HG03342 (cell line): ENCODE data around the gene MED9.

Experiments used
- ATAC-seq: cut with Tn5 transposase; IDR thresholded peaks from one replicate; pipeline ENCODE4 v1.9.1; 2021; ENCODE audit warnings: mild to moderate bottlenecking, moderate library complexity; ENCODE audit not compliant: unreplicated experiment

MED9 gene

DNA sequence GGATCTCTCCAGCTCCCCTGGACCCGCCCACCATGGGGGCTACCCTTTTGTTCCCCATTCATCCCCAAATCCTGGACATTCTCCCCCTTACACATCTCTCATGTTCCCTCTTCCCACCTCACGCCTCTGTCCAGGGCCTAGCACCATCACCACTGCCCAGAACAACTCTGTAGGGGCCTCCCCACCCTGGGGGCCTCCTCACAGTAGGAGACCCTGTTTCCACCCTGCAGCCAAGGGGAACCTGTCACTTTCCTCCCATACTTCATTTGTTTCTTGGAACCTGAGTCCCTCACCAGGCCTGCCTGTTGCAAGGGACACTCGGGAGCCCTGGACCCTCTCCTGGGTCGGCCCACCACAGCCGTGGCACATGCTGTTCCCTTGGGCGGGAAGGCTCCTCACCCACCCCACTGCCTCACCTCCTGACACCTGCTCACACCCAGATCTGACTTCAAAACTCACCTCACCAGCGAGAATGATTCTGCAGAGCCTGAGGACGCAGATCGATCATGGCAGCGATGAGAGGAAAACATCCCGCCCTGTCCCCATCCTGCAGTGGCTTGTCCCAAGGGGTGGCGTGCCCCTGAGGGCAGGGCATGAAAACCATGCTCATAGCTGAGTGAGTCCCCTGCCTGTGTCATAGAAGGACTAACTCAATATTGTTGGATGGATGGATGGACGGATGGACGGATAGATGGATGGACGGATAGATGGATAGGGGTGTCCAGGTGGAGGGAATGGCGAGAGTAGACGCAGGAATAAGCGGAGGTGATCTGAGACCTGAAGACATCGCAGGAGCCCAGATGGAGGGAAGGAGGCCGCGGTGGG is 26.2 kb downstream of the MED9 start:
- ATAC-seq: no peak

DNA sequence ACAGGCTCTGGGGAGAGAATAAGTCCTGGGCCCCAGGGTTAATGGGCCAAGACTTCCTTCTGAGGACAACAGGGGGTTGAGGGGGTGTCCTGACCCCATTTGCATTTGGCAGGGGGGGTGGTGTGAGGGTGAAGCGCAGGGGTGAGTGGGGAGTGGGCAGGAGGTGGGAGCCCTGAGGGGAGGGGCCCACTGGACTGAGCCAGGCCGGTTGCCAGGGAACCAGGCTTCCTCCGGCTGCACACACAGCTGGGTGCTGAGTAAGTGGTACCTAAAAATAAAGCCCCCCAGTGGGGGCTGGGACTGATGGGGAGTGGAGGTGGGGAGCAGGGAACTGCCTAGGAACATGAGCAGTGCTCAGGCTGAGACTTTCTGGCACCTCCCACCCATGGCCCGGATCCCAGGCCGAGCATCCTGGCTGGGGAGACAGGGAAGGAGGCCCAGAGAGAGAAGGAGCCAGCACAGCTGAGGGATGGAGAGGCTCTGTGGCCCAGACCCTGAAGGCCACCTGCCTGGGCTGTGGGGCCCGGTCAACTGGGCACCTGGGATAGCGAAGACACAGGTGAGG is 26.8 kb downstream of the MED9 start:
- no peak for ATAC-seq

DNA sequence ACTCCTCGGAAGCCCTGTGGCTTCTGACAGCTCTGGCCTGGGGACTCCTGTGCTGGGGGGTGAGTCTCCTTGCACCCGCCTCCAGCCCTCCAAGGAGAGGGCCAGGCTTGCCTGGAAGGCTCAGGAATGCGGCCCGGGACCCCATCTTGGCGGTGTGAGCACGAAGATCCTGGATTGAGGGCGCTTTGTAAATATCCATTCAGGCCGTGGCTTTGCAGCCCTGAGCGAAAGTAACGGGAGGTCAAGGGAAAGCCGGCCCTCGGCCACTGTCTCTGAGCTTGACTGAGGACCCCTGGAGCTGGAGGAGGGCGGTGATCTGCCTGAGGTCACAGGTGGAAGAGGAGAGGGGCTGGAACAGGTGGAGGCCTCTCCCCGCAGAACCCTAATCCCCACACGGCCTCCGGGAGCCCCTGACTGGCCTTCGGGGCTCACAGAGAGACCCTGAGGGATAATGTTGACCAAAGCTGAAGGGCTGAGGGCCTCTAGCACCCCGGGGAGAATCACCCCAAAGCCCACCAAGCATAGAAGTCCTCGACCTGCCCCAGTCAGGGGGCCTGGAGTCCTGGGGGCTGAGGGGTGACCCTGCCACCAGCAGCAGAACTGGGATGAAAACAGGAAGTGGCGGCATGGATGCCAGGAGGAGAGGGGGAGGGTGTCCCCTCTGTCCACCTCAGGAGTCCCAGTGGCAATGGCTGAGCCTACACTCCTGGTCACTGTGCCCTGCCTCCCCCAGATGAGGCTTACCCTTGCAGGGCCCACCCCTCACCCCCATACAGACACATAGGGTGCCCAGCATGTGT is 27.7 kb downstream of the MED9 start:
- no peak for ATAC-seq

DNA sequence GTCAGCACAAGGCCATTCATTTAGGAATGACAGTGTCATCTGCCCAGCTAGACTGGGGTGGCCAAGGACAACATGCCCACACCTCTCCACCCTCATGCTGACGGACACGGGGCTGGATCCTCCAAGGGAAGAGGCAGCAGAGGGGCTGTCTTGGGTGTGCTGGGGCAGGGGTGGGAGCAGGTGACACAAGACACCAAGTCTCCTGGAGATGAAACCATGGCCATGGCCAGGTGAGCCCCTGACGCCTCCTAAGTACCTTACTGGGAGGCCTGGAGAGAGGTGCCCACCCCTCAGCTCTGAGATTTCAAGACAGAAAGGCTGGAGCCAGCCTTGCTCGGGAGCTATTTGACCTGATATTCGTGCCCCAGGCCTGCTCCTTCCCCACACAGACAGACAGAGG is 28.4 kb downstream of the MED9 start:
- no peak for ATAC-seq

DNA sequence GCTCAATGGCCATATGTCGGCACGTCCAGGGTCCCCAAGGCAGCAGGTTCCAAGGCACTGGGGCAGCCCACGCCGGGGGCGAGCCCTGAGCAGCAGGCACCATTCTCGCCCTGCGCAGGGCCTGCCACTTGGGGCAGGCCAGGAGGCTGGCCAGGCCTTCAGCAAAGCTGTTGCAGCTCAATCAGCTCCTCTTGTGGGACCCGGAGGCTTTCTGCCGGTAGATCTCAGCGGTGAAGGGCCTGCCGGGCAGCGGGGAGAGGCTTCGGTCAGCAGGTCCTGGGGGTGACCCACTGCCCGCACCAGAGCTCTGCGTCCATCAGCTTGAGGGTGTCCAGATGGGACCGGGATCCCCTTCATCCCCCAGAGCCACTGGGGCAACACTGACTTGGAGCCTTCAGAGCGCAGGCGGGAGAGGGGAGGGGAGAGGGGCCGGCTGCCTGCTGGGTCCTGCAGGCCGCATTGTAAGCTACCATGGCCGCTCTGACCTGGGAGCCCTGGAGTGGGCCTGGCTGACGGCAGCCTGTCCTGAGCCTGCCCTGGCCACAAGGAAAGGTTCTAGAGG is 28.9 kb downstream of the MED9 start:
- ATAC-seq: no peak

DNA sequence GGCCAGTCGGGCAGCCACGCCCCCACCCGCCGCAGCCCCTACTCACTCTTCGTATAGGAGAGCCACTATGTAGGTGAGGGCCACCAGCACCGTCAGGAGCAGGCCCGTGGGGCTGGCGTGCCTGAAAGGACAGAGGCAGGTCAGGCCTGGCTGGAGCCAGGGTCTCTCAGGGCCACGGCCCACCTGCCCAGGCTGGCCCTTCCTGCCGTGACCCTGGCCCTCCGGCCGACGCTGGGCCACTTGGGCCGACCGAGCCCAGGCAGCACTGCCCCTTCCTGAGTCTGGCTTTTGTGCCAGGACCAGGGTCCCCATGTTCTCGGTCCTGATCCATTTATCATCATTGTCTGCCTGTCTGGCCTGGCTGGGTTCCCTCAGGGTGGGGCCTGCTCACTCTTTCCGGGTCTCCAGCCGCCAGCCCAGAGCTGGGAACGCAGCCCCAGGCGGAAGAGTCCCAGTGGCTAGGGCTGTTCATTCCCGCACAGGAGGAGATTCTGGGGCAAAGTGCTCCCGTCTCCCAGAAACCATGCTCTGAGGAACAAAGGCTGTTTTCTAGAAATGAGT is 29.5 kb downstream of the MED9 start:
- no peak for ATAC-seq

DNA sequence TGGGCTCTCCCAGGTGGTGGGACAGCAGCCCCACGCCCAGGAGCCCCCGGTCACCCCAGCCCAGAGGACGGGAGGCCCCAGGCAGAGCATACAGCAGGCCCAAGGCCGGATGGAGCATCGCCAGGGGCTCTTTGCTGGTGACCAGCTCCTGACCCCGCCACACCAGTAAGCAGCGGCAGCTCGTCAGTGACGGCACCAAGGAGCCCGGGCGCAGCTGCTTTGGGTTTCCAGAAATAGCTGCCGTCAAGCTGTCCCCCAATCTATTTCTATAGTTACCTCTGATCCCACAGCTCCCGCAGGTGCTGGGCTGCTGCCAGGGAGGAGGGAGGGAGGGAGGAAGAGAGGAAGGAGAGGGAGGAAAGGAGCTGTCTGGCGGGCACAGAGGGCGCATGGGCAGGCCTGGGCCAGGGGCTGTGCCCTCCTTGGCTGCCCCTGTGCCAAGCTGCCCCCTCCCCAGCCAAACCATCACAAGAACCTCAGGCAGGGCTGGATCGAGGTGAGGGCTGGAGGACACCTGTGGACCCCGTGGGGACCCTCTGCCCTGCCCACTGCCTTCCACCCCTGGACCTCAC is 30.2 kb downstream of the MED9 start:
- ATAC-seq: no peak

DNA sequence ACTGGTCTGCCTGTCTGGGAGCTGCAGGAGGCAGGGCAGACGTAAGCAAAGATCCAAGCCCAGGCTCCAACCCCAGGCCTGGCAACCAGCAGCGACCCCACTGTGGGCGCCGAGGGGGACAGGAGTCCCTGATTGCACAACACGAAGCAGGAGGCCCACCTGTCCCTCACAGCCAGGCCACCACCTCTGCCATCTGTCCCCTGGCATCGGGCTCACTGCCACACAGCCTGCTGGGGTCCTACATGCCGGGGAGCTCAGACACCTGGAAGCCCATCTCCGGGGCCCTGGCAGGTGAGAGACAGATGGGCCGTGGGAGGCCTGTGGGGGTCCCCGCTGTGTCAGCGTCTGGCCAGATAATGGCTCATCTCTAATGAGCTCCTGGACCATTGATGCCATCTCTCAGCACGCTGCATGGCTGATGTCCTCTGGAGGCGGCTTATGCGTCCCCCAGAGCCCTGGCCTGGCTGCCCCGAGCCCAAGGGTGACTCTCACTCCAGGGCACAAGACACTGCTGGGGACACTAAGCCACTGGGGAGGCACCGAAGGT is 30.7 kb downstream of the MED9 start:
- no peak for ATAC-seq

DNA sequence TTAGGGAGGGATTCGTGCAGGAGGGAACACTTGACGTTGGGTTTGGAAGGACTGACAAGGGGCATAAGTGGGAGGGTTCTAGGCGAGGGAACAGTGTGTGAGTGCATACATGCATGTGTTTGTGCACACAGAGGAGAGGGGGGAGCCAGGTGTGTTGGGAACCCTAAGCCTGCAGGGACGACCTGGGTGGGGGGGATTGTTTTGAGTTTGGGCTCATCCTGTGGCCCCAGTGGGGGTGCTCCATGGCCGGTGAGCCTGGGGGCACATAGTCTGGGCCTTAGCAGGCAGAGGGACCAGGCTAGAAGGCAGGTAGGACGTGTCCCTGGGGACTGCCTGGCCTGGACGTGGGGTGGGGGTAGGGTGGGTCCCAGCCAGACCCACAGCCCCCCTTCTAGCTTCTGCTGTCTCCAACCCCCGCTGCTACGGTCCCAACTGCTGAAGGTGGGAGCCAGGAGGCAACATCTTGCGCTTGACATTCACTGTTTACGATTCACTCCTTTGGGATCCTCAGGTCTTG is 31.3 kb downstream of the MED9 start:
- no peak for ATAC-seq

DNA sequence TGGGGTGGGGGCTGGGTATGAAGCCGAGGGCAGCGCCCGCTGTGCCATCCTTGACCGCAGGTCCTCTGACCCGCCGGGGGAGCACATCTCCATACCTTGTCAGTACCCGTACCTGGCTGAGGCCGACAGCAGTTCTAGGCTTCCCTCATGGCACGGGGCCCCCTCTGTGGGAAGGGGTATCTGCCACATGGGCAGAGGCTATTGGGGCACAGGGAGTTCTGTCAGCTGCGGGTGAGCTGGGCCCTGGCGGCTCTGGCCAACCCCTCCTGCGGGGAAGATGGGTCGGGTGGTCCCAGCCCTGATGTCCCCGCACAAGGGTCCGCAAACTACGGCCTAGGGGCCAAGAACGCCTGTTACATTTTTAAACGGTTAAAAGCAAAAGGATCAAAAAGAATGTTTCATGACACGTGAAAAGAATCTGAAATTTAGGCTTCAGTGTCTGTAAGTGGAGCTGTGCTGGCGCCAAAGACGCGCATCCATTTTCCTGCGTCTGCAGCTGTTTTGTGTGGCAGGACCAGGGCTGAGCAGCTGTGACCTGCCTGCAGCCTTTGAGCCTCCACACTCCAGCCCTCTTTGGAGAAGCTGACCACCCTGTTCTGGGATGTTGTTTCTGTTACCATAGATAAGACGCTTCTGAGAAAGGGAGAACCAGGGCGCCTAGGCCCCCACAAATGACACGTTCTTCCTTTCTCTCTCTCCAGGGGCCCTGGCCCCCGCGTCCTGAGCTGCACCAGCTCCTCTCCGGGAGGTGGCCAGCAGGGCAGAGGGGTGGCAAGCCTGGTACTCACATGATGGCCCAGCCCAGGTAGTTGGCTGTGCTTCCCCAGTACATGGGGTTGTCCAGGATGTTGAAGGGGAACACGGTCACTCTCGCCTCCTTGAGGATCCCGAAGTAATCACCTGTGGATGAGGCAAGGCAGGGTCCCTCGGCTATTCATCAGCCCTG is 32.1 kb downstream of the MED9 start:
- no peak for ATAC-seq

DNA sequence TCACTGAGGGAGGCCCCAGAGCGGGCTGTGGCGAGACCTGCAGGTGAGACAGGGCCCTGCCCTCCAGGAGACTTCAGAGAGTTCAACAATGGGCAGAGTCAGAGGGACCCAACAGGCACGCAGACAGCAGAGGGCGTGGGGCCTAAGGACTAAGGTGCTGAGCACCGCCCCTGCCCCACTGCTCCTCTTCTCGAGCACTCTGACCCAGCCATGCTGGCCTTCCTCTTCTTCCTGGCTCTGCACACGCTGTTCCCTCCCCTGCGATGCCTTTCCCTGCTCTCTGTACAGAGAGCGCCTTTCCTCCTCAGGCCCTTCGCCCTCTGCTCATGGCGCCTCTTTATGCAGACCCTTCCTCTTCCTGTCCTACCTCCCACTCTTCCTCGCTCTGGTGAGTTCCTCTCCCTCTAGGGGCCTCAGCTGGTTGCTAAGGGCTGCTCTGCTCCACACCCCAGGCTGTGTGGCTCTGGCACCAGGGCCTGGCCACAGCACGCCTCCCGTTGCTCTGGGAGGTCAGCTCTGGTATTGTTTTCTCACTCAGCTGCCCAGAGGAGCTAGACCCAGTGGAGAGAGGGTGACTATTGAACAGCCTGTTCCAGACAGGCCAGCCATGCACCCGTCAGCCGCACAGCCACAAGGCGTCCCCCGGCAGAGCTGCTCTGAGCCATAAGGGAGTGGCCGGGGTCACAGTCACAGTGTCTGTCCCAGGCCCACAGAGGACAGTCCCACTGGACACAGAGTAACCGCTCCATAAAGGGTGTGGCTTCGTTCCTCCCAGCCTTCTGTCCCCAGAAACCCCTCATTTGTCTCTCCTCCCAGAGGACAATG is 33.0 kb downstream of the MED9 start:
- no peak for ATAC-seq

DNA sequence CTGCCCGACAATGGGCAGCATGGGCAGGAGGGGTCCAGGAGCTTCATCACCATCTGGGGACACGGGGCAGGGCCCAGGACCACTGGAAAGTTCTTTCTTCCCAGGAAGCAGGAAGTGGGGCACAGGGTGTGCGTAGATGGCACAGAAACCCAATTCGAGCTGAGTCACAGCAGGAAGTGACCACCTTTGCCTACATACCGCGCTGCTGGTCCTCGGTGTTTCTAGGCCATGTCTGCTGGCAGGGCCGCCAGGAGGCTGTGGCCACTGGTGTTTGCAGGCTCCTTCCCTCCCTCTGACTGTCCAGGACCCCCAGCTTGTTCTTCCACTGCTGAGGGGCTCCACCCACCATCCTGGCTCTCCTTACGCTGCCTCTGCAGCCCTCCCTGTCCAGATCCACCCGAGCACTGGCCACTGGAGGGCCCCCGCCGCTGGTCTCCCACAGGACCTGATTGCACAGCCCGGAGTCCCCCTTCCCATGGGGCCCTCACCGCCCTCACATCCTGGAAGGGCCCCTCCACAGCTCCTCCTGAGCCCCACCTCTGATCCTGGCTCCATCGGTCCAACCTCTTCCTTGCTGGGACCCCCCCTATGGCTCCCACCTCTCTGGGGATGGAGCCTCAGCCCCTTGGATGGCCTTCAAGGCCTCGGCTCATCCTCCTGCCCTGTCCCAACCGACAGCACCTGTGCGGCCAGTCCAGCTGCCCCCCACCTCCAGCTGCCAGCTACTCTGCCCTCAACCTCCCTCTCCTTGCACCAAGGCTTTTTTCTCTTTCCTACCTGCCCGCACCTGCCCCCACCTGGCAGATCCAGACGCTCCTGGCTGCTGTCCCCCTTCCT is 33.9 kb downstream of the MED9 start:
- no peak for ATAC-seq

DNA sequence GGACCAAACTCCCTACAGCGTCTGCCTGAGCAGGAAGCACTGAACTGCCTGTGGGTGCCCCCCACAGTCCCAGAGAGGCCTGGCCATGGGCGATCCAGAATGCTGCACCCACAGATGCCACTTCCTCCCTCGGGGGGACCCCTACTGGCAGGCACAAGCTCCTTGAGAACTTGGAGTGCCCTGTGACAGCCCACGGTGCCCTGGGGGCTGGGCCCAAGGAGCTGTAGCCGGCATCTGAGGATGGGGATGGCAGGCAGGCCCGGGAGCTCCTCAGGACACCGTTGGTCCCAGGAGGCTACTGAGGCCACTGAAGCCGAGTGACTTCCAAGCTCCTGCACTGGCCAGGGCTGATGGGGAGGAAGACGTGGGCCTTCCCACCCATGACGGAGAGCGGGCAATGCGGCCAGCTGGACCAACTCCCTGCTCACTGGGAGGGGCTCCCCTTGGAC is 34.5 kb downstream of the MED9 start:
- no peak for ATAC-seq

DNA sequence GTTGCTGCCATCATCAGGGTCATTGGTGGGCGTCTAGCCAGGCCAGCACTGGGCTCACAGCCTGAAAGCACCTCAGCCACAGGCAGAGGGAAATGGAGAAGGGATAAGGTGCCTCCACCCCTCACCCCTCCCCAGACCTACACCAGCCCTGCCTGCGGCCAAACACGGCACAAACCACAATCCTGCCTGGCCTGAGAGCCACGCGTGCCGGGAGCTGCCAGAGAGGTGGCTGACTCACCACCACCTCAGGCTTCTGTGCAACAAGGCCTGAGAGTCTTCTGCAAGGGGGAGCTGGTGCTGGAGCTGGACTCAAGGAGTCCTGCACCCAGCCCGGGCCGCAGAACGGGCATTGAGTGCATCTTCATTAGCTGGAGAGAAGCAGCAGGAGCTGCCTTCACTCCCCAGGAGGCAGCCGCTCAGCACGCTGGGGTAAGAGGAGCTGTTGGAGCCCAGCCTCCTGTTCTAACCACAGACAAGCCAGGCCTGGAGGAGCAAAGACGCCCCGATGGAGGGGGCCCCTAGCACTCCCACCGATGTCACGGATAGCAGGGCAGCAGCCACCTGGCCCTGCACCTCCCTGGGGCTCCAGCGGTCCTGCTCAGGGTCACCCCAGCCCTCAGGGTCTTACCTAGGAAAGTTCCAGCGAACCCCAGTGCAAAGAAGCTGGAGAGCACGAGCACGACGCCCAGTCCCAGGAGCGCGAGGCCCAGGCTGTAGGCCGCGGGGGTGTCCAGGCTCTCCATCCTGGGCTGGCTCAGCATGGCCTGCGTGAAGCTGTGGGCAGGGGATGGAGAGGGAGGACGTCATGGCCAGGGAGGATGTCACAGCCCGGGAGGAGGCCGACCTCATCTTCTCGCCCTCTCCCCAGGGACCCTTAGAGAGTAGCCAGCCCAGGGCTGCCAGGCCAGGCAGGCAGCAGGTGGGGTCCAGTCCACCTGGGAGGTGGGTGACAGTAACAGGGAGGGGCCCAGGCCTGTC is 35.4 kb downstream of the MED9 start:
- no peak for ATAC-seq

DNA sequence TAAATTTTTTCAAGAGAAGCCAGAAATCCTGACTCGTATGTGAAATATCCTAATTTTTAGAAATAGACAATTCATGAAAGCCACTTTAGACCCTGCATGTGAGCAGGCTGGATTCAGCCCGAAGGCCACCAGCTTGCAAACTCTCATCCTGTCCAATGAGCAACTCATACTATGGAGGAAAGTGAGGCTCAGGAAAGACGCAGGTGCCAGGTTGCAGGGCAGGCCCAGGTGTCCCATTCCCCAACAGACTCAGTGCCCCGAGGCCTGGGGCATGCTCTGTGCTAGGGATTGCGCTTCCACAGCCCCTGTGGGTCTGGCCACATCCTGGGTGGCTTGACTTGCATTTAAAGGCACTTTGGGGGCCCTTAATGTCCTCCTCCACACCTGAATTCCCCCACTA is 36.1 kb downstream of the MED9 start:
- no peak for ATAC-seq

DNA sequence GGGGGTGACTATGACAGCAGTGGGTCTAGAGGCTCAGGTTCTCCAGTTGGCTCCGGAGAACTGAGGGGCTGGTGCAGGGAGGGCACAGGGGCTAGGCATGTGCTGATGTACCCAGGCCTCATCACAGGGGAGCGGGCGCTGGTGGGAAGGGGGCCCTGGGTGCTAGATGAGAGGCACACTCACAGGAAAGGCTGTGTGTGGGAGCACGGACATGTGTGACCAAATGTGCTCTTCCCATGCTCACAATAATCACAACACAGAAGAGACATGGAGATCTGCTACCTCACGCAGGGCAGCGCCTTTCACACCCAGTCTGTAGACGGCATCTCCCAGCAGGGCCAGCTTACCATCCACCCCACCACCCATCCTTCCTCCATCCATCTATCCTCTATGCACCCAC is 36.8 kb downstream of the MED9 start:
- no peak for ATAC-seq
